ENCODE data around the gene PRKCE.

The PRKCE gene

DNA sequence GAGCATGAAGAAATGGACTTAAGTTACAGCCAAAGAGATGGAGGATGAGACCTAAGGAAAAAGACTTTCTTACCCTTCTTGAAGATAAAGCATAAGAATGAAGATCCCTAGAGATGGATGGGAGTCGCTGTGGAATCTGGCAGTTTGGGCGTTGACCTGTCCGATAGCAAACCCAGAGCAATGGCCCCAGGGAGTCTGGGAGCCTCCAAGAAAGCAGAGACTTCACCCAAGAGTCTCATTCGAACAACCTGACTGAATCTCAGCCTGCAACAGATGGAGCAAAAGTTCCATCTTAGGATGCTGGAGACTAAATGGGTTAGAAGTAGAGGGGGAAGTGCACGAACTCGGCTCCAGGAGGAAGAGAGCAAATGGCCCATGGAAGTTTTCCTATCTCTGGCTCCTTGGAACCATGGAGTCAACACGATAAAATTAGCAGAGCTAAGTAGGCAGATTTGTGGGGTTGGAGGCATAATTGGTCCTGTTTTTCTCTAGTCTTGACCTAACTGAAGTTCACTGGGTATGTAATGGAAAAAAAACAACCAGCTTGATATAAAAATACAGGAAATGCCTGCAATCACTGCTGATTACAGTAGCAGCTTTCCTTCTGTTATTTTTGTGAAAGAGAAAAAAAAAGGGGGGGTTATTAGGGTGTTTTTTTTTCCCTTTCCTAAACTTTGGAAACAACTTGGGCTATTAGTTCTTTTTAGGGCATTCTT is 467.3 kb downstream of the PRKCE start:
- DNase-seq (ENCODE audit: low read depth in 2 of 2): no peak

DNA sequence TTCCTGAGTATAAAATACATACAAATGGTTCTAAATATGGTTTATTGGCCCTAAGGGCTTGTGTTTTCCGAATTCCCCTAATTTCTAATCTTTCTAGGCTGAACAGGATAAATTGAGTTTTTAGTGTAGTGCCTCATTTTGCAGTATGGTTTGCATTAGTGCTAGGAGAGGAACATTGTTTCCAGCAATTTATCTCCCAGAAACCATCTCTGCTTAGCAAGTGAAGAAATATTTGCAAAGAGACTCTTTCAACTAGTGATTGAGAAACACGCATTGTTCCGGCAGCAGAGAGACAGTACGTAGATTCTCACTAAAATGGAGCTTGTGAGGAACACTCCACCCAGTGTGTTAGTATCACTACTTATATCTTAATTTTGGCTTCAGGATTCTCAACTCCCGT is 468.0 kb downstream of the PRKCE start:
- DNase-seq (ENCODE audit: low read depth in 2 of 2): no peak

DNA sequence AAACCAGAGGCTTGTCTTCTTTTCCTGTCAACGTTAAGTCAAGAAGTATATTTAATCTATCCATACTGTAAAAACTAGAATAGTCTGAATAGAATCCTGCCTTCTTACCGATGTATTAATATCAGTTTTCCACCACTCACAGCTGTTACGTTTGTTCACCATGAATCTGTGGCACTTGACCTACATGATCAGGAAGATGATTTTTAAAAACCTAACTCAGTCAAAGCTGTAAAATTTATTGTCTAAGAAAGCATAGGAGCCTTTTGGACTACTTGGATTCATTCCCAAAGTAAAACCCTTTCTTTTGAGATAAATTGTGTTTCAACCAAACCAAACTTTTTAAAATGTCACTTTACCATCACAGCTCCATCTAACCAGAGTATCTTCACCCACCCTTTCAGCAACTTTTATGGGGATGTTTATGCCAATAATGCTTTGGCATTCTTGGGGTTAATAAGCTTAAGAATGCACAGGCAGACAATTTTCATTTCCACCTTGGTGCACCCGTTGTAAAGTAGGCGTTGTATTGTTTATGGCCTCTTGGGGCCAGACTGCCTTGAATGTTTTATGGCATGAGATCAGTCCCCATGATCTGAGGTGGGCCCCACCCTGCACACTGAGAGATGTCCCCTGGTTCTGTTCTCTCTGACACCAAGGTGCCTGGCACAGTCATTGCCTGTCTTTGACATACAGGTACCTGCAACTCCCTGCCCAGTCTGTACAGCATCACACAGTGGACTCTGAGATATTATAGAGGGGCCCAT is 469.5 kb downstream of the PRKCE start:
- DNase-seq (ENCODE audit: low read depth in 2 of 2): no peak

DNA sequence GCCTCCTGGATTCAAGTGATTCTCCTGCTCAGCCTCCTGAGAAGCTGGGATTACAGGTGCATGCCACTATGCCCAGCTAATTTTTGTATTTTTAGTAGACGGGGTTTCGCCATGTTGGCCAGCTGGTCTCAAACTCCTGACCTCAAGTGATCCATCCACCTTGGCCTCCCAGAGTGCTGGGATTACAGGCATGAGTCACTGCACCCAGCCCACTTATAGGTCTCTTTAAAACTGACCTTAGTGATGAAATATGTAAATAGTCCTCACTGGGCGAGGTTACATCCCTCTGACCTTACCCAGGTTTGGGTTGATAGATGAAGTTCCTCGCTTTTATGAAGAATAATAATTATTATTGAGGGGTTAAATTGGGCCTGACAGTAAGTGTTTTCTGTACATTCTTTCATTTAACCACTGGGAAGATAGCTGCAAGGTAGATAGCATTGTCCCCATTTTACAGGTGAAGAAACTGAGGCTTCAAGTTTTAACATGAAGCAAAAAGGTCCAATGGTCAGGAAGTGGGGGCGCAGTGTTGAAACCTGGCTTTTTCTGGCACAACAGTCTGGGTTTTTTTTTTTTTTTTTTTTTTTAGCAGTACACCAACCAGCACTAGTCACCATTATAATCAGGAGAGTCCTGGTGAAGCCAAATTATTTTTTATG is 471.0 kb downstream of the PRKCE start:
- no peak for DNase-seq (ENCODE audit: low read depth in 2 of 2)

DNA sequence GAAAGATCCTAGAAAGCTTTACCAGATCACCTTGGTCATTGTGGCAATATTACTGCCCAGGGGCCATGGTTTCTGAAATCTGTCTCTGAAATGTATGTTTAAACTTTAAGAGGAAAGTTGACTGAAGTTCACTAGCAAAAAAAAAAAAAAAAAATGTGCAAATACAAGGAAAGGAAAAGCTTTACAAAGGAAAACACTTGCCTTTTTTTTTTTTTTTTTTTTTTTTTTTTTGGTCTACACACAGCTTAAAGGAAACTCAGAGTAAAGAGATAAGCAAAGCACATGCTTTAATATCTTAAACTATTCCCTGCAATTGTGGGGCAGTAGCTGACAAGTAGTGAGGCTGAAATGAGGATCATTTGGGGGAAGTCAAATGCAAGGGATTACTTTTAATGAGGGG is 471.5 kb downstream of the PRKCE start:
- no peak for DNase-seq (ENCODE audit: low read depth in 2 of 2)

DNA sequence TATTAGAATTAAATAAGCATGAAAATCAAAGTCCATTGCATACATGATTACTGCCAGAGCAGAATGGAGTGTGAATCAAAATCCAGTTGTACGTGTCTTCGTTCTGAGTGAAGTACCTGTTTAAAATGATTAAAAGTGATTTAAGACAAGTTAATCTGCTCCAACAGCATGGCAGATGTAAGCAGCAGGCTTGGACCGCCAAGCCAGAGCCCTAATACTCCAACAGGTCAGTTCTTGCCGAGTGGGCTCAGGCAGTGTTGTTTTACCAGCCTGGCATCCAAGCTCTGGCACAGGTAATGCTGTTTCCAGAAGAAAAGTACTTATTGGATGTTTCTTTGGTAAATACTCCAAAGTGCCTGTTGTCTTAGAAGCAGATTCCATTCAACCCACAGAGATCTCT is 474.3 kb downstream of the PRKCE start:
- DNase-seq (ENCODE audit: low read depth in 2 of 2): no peak

DNA sequence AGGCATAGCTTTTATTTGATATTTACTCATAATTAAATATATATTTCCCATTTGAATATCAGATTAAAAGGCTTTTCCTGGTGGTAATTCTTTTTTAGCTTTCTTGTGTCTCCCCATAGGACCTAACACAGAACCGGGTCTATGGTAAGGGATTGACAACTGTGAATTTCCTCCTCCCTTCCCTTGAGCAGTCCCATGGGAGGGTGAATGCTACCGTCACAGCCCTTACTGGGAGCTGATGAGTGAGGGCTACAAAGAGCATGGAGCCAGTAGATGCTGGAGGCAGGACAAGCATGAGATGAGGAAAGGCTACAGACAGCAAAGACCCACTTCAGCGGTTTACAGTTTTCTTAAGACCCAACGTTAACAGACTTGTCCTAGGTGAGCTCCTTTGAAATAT is 475.1 kb downstream of the PRKCE start:
- no peak for DNase-seq (ENCODE audit: low read depth in 2 of 2)

DNA sequence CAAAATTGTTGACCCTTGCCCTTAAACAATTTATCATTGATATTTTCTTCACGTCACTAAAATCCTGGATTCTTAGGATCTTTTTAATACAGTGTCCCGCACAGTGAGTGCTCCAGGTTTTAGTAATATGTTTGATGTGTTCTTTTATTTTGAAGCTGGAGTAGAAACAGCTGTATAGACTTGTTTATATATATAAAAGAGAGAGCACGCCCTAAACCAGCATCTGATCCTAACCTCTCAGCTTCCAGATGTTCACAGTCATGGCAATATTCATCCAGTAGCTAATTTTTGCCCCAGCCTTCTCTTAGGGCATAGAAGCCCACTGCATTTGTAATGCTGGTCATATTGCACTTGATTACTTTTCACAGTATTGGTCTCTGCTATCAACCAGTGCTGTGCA is 475.7 kb downstream of the PRKCE start:
- DNase-seq (ENCODE audit: low read depth in 2 of 2): no peak

DNA sequence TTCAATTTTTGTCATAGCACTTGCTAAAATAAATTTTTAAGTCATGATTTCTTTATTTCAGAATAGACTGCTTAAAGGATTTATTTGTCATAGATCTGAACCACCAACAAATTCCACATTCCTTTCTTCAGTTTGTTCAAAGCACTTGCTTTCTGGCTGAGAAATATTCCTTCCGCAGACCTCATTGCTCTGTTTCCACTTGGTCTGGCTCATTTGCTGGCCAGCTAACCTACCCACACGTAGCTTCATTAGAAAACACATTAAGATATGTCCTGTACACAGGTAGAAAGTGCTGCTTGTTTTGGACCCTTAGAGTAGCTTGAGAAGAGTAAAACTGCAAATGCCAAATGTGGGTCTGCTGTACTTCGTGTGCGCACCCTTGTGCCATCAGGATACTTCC is 479.0 kb downstream of the PRKCE start:
- DNase-seq (ENCODE audit: low read depth in 2 of 2): no peak

DNA sequence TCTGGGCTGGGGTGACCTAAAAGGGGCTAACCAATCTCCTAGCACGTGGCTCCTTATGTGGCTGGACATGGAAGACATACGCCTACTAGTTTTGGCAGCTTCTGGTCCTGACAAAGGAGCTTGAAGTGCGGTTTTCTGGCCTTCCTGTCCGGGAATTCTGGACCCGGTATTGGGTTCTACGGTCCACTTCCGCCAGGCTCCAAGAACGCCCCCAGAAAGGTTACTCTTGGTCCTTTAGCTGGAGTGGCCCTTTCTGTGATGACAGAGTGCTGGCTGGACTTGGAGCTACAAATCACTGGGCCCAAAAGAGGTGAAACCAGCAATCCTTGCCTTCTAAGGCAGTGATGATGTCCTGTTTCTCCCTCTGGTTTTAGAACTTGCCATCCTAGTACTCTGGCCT is 481.5 kb downstream of the PRKCE start:
- no peak for DNase-seq (ENCODE audit: low read depth in 2 of 2)

DNA sequence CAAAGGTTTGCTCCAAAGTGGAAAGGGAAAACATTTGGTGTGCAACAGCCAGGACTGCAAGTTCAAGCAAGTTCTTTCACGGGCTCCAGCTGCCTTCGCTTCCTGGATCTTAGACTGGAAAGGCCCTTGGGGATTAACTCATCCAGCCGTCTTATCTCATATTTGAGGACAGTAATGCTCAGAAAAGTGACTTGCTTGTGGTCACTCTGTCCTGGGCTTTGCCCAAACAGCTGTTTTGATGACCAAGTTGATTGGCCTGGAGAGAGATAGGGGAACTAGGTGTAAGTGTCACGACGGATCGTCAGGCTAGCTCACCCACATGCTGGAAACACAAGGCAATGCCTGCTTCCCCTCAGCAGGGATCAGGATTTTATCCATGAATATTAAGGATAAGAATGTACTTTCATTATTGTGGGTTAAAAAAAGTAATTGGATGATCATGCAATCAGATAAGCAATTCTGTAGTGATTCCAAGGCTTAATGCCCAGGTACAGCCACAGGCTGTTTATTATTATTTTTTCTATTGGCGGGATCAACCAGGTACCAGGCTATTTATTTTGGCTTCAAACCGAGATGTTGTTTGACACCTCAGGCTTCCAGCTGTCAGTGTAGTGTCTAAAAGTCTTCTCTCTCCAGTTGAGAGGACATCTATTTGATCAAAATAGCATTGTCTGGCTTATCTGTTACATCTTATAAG is 483.2 kb downstream of the PRKCE start:
- no peak for DNase-seq (ENCODE audit: low read depth in 2 of 2)

DNA sequence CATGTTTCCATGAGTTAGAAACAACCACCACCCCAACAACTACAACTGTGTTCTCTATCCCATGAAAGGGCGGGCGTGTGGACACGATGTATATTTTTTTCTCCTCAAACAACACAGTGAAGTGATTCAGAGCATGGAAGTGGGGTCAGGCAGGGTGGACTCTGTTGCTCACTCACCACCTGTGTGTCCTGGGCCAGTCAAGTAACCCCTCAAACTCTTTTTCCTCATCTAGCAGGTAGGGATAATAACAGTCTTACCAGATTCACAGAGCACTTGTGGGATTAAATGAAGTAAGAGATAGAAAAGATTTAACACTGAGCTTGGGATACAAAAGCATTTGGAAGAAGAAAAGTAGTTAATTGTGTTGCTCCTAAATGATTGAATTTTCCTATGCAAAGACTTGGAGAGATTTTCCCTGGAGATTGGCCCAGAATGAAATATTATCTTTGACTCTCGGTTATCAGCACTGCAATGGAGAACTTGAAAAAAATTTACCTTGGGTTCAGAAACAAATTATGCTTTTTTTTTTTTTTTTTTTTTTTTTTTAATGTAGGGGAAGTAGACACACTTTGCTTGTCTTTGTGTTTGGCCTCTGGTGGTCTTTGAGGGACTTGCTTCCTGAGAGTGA is 483.9 kb downstream of the PRKCE start:
- no peak for DNase-seq (ENCODE audit: low read depth in 2 of 2)

DNA sequence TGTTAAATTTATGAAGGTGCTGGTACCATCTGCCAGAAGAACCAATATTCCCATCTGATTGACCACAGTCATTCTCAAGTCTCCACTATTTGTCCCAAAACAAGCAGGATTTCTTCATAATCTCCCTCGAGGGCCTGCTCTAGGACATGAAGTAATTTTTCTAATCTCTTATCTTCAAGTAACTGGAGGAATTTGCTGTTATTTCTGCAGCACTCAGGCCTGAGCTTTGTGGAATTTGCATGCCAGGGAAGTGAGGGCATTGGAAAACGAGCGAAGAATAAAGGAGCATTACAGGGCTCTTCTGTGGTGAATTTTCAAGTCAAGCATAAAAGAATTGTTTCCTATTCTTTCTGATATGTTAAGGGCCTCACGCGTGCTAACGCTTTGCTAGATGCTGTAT is 484.5 kb downstream of the PRKCE start:
- DNase-seq (ENCODE audit: low read depth in 2 of 2): no peak

DNA sequence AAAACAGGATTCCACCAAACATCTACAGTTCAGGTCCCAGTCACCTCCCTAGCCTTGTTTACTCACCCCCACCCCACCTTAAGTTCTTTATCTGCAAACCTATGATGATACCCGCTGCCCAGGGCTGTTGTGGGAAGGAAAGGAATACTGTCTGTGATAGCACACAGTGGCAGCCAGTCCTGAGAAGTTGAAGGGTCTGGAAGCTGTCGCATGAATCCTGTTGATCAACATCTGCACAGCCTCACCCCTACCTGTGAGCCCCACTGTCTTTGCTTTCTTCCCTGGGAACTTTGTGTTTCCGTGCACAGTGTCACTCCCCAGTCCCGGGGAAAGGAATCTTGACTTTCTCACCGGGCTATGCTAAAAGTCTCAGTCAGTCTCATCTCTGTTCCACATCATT is 485.0 kb downstream of the PRKCE start:
- DNase-seq (ENCODE audit: low read depth in 2 of 2): no peak

DNA sequence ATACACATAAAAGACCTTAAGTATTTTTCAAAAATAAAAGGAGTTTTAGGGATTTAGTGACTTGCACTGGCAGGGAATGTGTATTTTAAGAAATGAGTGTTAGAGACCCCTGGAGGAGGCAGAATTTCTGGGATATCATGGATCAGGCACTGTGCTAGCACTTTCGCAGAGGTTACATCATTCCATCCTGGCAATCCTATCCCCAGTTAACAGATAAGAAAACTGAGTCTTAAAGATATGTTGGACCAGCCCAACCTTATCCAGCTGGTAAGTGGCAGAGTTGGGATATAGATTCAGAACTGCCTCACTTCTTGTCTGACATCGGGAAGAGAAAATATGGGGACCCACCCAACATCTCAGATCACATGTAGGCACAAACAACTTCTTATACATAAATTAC is 485.5 kb downstream of the PRKCE start:
- no peak for DNase-seq (ENCODE audit: low read depth in 2 of 2)

DNA sequence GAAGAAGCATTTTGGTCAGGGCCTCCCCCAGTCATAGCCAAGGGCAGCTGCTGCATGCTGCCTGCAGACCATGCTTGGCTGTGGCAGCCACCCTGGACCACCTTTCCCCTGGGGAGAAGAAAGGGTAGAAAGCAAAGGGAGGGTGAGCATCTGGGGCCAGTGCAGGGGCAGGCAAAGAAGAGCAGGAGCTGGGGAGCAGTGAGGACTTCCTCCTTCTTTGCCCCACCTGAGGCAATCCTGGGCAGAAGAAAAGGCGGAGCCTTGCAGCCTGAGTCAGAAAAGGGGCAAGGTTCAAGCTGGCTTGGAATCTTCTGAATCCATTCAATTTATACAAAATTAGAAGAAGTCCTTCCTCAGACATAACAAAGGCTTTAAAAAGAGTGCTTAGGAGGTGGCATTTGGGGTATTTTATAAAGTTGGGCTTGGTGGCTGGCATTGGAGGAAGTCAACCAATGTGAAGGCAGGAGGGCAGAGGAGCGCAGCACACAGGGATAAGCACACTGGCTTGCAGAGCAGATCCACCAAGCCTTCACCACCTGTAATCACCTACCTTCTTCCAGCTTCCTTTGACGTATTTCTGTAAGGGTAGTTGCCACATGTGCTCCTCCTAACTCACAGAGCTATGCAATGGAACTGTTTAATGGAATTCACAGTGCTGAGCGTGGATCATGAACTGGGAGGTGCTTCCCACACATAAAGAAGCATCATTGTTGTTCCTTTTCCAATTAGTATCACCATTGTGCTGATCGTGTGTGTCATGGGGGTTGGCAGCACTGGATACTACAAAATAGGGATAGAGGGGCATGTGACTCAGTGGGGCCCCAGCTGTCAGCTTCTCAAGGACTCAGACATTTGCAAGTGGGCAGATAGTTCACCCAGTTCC is 491.3 kb downstream of the PRKCE start:
- no peak for DNase-seq (ENCODE audit: low read depth in 2 of 2)

DNA sequence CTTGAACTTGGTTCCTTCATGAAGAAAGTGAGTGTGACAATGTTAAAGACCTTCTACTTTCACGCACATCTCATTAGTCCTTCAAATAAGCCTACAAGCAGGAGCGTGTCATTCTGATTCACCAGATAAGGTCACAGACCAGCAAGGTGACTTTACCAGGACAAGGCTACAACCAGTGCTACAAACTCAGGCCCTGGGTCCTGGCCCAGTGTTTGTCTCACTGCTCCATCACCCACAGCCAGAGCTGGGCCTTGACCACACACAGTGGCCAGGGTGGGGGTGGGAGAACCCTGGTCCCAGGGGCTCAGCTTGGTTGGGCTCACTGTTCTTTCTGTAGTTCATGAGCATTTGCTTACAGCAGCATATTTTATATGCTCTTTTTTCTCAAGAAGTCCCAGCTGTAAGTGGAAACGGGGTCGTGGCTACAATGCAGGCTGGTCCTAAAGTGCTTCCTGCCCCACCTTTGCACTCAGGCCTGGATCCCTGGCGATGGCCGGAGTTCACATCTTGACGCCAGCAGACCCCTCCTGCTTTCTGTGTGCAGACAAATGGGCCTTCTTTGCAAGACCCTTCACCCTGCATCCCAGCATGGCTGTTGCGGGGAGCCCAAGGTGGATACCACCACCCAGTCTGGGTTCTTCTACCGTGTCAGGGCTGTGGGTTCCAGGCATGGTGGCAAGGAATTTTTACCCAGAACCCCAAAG is 492.1 kb downstream of the PRKCE start:
- DNase-seq (ENCODE audit: low read depth in 2 of 2): no peak

DNA sequence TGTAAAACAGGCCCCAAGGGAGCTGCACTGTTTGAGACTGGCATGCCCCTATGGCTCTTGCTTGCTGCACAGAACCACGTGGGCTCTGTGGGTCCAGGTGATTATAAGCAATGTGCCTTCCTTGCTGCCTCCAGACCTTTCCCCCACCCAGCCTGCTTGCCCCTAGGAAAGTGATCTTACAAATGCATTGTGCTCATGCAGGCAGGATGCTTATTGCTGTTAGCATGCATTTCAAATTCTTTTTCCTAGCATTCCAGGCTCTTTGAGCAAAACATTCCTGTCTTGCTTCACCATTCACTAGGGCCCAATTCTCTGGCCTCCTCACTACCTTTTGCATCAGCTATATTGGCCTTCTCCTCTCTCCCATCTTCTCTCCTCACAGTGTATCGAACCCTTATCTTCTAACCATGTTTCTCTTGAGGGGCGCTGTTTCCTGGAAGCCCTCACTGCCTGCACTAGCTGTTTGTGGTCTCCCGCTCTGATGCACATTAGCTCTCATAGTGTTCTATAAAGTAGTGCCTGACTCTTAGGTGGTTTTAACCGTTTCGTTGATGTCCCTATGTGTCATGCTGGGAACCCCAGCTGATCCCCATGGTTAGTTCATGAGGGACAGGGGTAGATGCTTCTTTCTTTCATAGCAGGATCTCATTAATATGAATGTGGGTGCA is 492.8 kb downstream of the PRKCE start:
- DNase-seq (ENCODE audit: low read depth in 2 of 2): no peak

DNA sequence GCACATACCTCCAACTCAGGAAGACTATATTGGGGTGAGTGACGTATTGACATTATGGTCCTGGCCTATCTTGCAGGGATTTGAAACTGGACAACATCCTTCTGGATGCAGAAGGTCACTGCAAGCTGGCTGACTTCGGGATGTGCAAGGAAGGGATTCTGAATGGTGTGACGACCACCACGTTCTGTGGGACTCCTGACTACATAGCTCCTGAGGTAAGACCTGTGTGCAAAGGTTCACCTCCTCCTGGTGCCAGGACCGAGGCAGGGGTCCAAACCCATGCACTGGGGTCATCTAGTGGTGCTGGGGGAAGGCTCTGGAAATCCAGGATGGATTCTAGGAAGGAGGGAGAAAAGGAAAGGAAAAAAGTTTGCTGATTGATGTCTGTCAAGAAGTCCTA is 493.5 kb downstream of the PRKCE start:
- no peak for DNase-seq (ENCODE audit: low read depth in 2 of 2)

DNA sequence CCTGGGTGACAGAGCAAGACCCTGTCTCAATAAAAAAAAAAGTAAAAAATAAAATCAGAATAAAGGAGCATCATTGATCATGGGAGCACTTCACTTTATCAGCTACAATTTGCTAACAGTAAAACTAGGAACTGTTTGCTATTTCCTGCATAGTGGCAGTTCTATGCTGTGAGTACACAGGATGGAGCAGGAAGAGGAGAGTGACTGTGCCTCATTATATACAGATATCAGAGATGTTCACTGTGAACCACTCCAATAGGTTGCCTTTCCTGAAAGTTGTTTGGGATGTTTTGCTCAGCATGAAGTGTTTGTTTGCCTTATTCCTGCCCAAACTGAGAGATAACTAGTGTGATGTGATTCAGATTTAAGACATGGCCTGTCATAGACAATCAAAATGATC is 494.4 kb downstream of the PRKCE start:
- no peak for DNase-seq (ENCODE audit: low read depth in 2 of 2)
